ENCODE measurements around the gene SBF2.

SBF2 gene

DNA sequence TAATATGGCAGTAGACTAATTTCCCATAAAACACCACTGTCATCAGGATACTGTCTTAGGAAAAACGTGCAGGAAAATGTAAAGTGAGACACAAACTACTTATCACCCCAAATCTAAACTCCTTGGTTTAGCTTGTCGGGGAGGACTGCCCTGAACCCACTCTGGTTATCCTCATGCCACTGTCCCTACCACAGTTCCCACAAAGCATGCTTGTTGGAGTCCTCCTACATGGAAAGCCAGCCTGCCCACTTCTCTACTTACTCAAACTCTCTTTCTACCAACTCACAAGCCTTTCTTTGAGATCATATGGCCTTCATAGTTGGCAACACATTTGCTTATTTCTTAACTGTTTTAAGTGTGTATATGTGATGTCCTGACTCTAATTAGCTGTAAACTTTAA lies 451.1 kb downstream of the SBF2 start:
- ChIA-PET POLR2A (no interaction called here), CTCF (interaction anchor here (1.2 to 2.0 kb wide), 3 partner anchors 62 to 336 kb away, joined by 3 to 4 read pairs (median 3); no protein-coding TSS in a partner anchor)
- no peak for TF ChIP-seq CTCF (IDR thresholded peaks at IDR 0.05; ENCODE audit: control extremely low read depth, extremely low read depth, low read depth, missing control alignments)
- DNase-seq (ENCODE audit: extremely low spot score): no peak

GRCh38 chr11:9840460-9841004 lies 453.5 kb downstream of the SBF2 start:
- ChIA-PET CTCF (interaction anchor here (1.2 kb wide), 1 partner anchor 75 kb away, joined by 3 read pairs; no protein-coding TSS in a partner anchor), POLR2A (no interaction called here)
- no peak for TF ChIP-seq CTCF (IDR thresholded peaks at IDR 0.05; ENCODE audit: control extremely low read depth, extremely low read depth, low read depth, missing control alignments)
- no peak for DNase-seq (ENCODE audit: extremely low spot score)

GRCh38 chr11:9839550-9839949 lies 454.5 kb downstream of the SBF2 start:
- POLR2A ChIA-PET: interaction anchor here (0.6 kb wide), 1 partner anchor 31 kb away, joined by 3 read pairs; no protein-coding TSS in a partner anchor
- CTCF ChIA-PET: interaction anchor here (0.7 to 1.2 kb wide), 5 partner anchors 14 to 228 kb away, joined by 3 to 4 read pairs (median 3); no protein-coding TSS in a partner anchor
- DNase-seq (ENCODE audit: extremely low spot score): no peak
- TF ChIP-seq CTCF (IDR thresholded peaks at IDR 0.05; ENCODE audit: control extremely low read depth, extremely low read depth, low read depth, missing control alignments): no peak

DNA sequence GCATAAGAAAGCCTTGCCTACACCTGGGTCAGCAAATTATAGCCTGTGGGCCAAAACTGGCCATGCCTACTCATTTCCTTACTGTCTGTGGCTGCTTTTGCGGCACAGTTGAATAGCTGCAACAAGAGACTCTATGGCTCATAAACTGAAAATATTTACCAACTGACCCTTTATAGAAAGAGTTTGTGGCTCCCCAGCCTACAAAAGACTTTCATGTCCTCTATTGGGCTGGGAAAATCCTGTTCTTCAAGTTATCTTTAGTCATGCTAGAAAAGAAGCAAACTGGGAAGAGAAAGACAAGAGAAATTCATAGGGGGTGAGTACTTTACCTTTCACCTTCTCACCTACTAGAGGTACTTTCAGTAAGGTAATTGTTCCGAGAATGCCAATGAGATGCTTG lies 455.1 kb downstream of the SBF2 start:
- CTCF ChIA-PET: interaction anchor here (1.0 to 1.2 kb wide), 3 partner anchors 15 to 81 kb away, joined by 3 to 4 read pairs (median 3); no protein-coding TSS in a partner anchor
- no peak for TF ChIP-seq CTCF (IDR thresholded peaks at IDR 0.05; ENCODE audit: control extremely low read depth, extremely low read depth, low read depth, missing control alignments)
- peak; percentile 26 for DNase-seq (ENCODE audit: extremely low spot score)
- POLR2A ChIA-PET: no interaction called here

GRCh38 chr11:9838229-9838628 lies 455.8 kb downstream of the SBF2 start:
- no peak for TF ChIP-seq CTCF (IDR thresholded peaks at IDR 0.05; ENCODE audit: control extremely low read depth, extremely low read depth, low read depth, missing control alignments)
- ChIA-PET CTCF (no interaction called here), POLR2A (no interaction called here)
- DNase-seq (ENCODE audit: extremely low spot score): no peak

DNA sequence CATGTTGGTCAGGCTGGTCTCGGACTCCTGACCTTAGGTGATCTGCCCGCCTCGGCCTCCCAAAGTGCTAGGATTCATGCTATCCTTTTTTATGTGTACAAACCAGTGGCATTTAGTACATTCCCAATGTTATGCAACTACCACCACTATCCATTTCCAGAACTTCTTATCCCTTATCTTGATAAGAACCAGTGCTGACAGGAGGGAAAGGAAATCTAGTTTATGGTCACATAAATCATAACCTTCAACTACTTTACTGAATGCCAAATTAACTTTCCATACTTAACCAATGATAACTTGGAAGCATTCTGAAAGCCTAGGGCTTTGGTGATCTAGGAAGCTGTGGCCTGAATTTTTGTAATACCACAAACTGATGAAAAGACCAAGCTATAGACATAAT lies 459.7 kb downstream of the SBF2 start:
- ChIA-PET POLR2A (no interaction called here), CTCF (interaction anchor here (1.0 to 1.4 kb wide), 2 partner anchors 14 to 20 kb away, joined by 3 to 4 read pairs; no protein-coding TSS in a partner anchor)
- no peak for TF ChIP-seq CTCF (IDR thresholded peaks at IDR 0.05; ENCODE audit: control extremely low read depth, extremely low read depth, low read depth, missing control alignments)
- DNase-seq (ENCODE audit: extremely low spot score): no peak

Measured in GM10248 (cell line).